ENCODE results near the gene OSBPL10. TPM values are rescaled to one million over a fixed set of nuclear protein-coding genes. Genes with fewer than 3 reads are reported as not detected.
"Not testable (repeated sequence)": the region's sequence is repeated elsewhere in the genome, so short reads cannot be mapped to it uniquely, and the experiment has no call there.

The OSBPL10 gene
- total and polyA plus RNA-seq, 2 of the 4 experiments (the other 2 are of a cell fraction) = 9.5 to 10.1 TPM

GRCh38 chr3:31993843-31994242 is 12.8 kb upstream of the OSBPL10 start:
- ATAC-seq (ENCODE audit: low read depth) (no peak), DNase-seq (no peak)
- H2AFZ ChIP-seq (replicated peaks; ENCODE audit: low read length, poor library complexity) = no peak overlapping the region
- no peaks in the 10 kb centered on the region for H3K9me1 ChIP-seq (ENCODE audit: insufficient read depth, low read length)
- POLR2A ChIA-PET (ENCODE audit: unreplicated experiment) = no interaction called here
- H2BK120ac ChIP-seq (ENCODE audit: low read depth, low read length) = no peak overlapping the region
- no peak overlapping the region for H2AK5ac ChIP-seq (ENCODE audit: low read depth, low read length)
- H2BK20ac ChIP-seq (ENCODE audit: low read depth, low read length) = no peak overlapping the region
- WGBS, 2 experiments (ENCODE audit: extremely low coverage in 2 of 2, insufficient read length in 1 of 2) = no CpG with 5 or more reads among the region's 1 CpG
- H3K36me3 ChIP-seq (ENCODE audit: control insufficient read depth, insufficient read depth, low read length) = no peaks in the 10 kb centered on the region
- H3K56ac ChIP-seq (ENCODE audit: extremely low read depth, insufficient read depth, low read length) = no peak overlapping the region
- H2BK5ac ChIP-seq (ENCODE audit: low read depth, low read length, poor library complexity, severe bottlenecking) = no peak overlapping the region
- no peak overlapping the region for H3K23ac ChIP-seq (ENCODE audit: low read depth, low read length)
- H3K27me3 ChIP-seq (ENCODE audit: control insufficient read depth, insufficient read depth, low read length) = peaks cover 3% of the 10 kb centered on the region; the same call in 1 of the 2 replicates
- intact Hi-C loops (cut with micrococcal nuclease) = no loop called here
- no TSS peak for BruUV-seq (replicated peaks)
- no peak overlapping the region for H3K9ac ChIP-seq (ENCODE audit: low read depth, low read length)
- no peak overlapping the region for H3K4ac ChIP-seq (ENCODE audit: low read depth, low read length)
- H3K18ac ChIP-seq (ENCODE audit: low read depth, low read length) = no peak overlapping the region
- no peak overlapping the region for H2AK9ac ChIP-seq (replicated peaks; ENCODE audit: low read depth, low read length, poor library complexity)
- no peak overlapping the region for H4K91ac ChIP-seq (ENCODE audit: insufficient read depth, low read depth, low read length)
- no peak overlapping the region for H4K5ac ChIP-seq (ENCODE audit: low read depth, low read length)
- dilution Hi-C loops (cut with HindIII; ENCODE audit: low sequenced_read_pairs, unreplicated experiment) = no loop called here
- H4K8ac ChIP-seq (ENCODE audit: low read depth in 2 of 2, low read length in 2 of 2) = no peak overlapping the region
- no peak overlapping the region for H2BK15ac ChIP-seq (ENCODE audit: low read depth, low read length)
- in situ Hi-C loops (cut with MboI; ENCODE audit: low sequenced_read_pairs) = no loop called here
- H3K4me2 ChIP-seq (ENCODE audit: low read depth, low read length) = no peak overlapping the region
- CTCF ChIA-PET = no interaction called here
- no peak overlapping the region for H3K27ac ChIP-seq (ENCODE audit: insufficient read depth, low read length)
- H3K9me3 ChIP-seq (ENCODE audit: control insufficient read depth, insufficient read depth, low read length) = peaks cover 10% of the 10 kb centered on the region
- no peak overlapping the region for H3K4me3 ChIP-seq (ENCODE audit: insufficient read depth, low read depth, low read length)
- H4K20me1 ChIP-seq (ENCODE audit: insufficient read depth, low read length) = no peaks in the 10 kb centered on the region
- no peaks in the 10 kb centered on the region for H3K79me1 ChIP-seq (ENCODE audit: low read depth in 1 of 2, low read length in 2 of 2)
- TF ChIP-seq CTCF (conservative IDR thresholded peaks at IDR 0.05; ENCODE audit: low read depth, low read length) = no peak
- TF ChIP-seq MAFK (IDR thresholded peaks at IDR 0.05; ENCODE audit: low read depth, low read length) = peak; percentile 49; the same call in 1 of the 2 replicates
- no peaks in the 10 kb centered on the region for H3K4me1 ChIP-seq (ENCODE audit: control insufficient read depth, insufficient read depth, low read length)
- no peak overlapping the region for H3K14ac ChIP-seq (replicated peaks; ENCODE audit: low read depth, low read length)

- H3K23ac ChIP-seq (ENCODE audit: low read depth, low read length); intact Hi-C loops (cut with micrococcal nuclease); H4K5ac ChIP-seq (ENCODE audit: low read depth, low read length); H3K36me3 ChIP-seq (ENCODE audit: control insufficient read depth, insufficient read depth, low read length); H4K91ac ChIP-seq (ENCODE audit: insufficient read depth, low read depth, low read length); ATAC-seq (ENCODE audit: low read depth); dilution Hi-C loops (cut with HindIII; ENCODE audit: low sequenced_read_pairs, unreplicated experiment); H3K27me3 ChIP-seq (ENCODE audit: control insufficient read depth, insufficient read depth, low read length); H3K79me1 ChIP-seq (ENCODE audit: low read depth in 1 of 2, low read length in 2 of 2); BruUV-seq (replicated peaks); H3K4me1 ChIP-seq (ENCODE audit: control insufficient read depth, insufficient read depth, low read length); DNase-seq; H3K56ac ChIP-seq (ENCODE audit: extremely low read depth, insufficient read depth, low read length); H4K8ac ChIP-seq (ENCODE audit: low read depth in 2 of 2, low read length in 2 of 2); POLR2A ChIA-PET (ENCODE audit: unreplicated experiment); H3K4me3 ChIP-seq (ENCODE audit: insufficient read depth, low read depth, low read length); H3K9me1 ChIP-seq (ENCODE audit: insufficient read depth, low read length); H2BK20ac ChIP-seq (ENCODE audit: low read depth, low read length); H3K27ac ChIP-seq (ENCODE audit: insufficient read depth, low read length); H2BK120ac ChIP-seq (ENCODE audit: low read depth, low read length); H2AFZ ChIP-seq (replicated peaks; ENCODE audit: low read length, poor library complexity); in situ Hi-C loops (cut with MboI; ENCODE audit: low sequenced_read_pairs); H2BK5ac ChIP-seq (ENCODE audit: low read depth, low read length, poor library complexity, severe bottlenecking); H3K18ac ChIP-seq (ENCODE audit: low read depth, low read length); H4K20me1 ChIP-seq (ENCODE audit: insufficient read depth, low read length); H2AK5ac ChIP-seq (ENCODE audit: low read depth, low read length); H2AK9ac ChIP-seq (replicated peaks; ENCODE audit: low read depth, low read length, poor library complexity); H3K9ac ChIP-seq (ENCODE audit: low read depth, low read length); H2BK15ac ChIP-seq (ENCODE audit: low read depth, low read length); H3K4me2 ChIP-seq (ENCODE audit: low read depth, low read length); H3K14ac ChIP-seq (replicated peaks; ENCODE audit: low read depth, low read length); CTCF ChIA-PET; H3K4ac ChIP-seq (ENCODE audit: low read depth, low read length): not testable (repeated sequence)
- WGBS, 2 experiments (ENCODE audit: extremely low coverage in 2 of 2, insufficient read length in 1 of 2) = no CpG with 5 or more reads among the region's 6 CpGs
- peaks cover 16% of the 10 kb centered on the region for H3K9me3 ChIP-seq (ENCODE audit: control insufficient read depth, insufficient read depth, low read length)
These were observed 11.9 kb upstream of the OSBPL10 start for GRCh38 chr3:31992995-31993394.
